Measurements from ENCODE around the gene GSDME. TPM values are rescaled to one million over a fixed set of nuclear protein-coding genes. Genes with fewer than 3 reads are reported as not detected.

GSDME gene
- total RNA-seq, 1 experiment from 2014 or later: 7.6 TPM

DNA sequence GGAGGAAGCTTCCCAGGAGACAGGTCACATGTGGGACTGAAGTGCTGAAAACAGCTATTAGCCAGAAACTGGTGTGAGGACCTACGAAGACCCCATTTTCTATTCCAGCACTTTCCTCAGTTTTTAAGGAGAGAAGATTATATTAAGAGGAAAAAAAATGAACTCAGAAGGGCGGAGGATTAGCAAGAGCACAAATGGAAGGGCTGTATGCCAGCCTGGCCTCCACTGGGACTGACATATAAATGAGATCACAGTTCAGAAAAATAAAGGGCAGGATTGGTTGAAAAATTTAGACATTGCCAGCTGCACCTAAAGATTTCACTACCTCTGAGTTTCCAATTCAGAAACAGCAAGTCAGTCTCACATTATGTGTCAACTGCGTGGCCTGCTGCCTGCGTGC, 53.0 kb downstream of the GSDME start:
- ATAC-seq: no peak
- no peak overlapping the region for H2AFZ ChIP-seq (ENCODE audit: low read depth, low read length, poor library complexity, severe bottlenecking)
- no peak for TF ChIP-seq TCF7L2 (IDR thresholded peaks at IDR 0.05; ENCODE audit: borderline replicate concordance, extremely low read depth, insufficient read depth, insufficient read length)
- TF ChIP-seq RAD21 (IDR thresholded peaks at IDR 0.05; ENCODE audit: low read depth): no peak
- TF ChIP-seq, protein P1, sequence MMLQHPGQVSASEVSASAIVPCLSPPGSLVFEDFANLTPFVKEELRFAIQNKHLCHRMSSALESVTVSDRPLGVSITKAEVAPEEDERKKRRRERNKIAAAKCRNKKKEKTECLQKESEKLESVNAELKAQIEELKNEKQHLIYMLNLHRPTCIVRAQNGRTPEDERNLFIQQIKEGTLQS (IDR thresholded peaks at IDR 0.05): no peak
- no peak for TF ChIP-seq SRF (IDR thresholded peaks at IDR 0.05; ENCODE audit: low read depth)
- no peak for TF ChIP-seq FOSL1 (IDR thresholded peaks at IDR 0.05; ENCODE audit: low read depth)
- no peak for TF ChIP-seq JUND (IDR thresholded peaks at IDR 0.05)
- no peak for TF ChIP-seq EZH2phosphoT487 (IDR thresholded peaks at IDR 0.05; ENCODE audit: borderline replicate concordance)
- H3K4me1 ChIP-seq (ENCODE audit: control insufficient read depth in 1 of 2, insufficient read depth in 2 of 2, low read length in 2 of 2): peaks cover 11 to 17% of the 10 kb centered on the region in 2 experiments
- H3K27ac ChIP-seq (ENCODE audit: low read depth, low read length): no peak overlapping the region
- no peak overlapping the region for H3K9ac ChIP-seq (ENCODE audit: low read length)
- H3K79me2 ChIP-seq (ENCODE audit: insufficient read depth, low read length): no peaks in the 10 kb centered on the region
- CTCF ChIA-PET: no interaction called here
- no peaks in the 10 kb centered on the region for H4K20me1 ChIP-seq (ENCODE audit: insufficient read depth)
- DNase-seq (ENCODE audit: low read depth, low spot score): no peak
- no peaks in the 10 kb centered on the region for H3K27me3 ChIP-seq (ENCODE audit: insufficient read depth, low read length)
- H3K4me2 ChIP-seq (ENCODE audit: low read length): no peak overlapping the region
- H3K4me3 ChIP-seq (replicated peaks in 1 of 2; ENCODE audit: low read depth in 1 of 2, low read length in 2 of 2): no peak overlapping the region
- BruUV-seq (replicated peaks): no TSS peak
- H3K9me3 ChIP-seq (ENCODE audit: control insufficient read depth in 1 of 2, insufficient read depth in 1 of 2, low read depth in 1 of 2, low read length in 2 of 2): no peaks in the 10 kb centered on the region
- 0 out of 4 replicates have a peak, but pooled peaks cover 0 to 3% of the 10 kb centered on the region in 2 experiments for H3K36me3 ChIP-seq (ENCODE audit: control insufficient read depth in 1 of 2, insufficient read depth in 2 of 2, low read length in 2 of 2)
- no peaks in the 10 kb centered on the region for H3K9me2 ChIP-seq (ENCODE audit: insufficient read depth)
- POLR2A ChIA-PET: no interaction called here
- RAD21 ChIA-PET (ENCODE audit: low non-redundant PET in 1 of 2, low total read pairs in 2 of 2, uncharacterized antibody in 2 of 2, unreplicated experiment in 2 of 2): no interaction called here
- intact Hi-C loops (cut with micrococcal nuclease): no loop called here

DNA sequence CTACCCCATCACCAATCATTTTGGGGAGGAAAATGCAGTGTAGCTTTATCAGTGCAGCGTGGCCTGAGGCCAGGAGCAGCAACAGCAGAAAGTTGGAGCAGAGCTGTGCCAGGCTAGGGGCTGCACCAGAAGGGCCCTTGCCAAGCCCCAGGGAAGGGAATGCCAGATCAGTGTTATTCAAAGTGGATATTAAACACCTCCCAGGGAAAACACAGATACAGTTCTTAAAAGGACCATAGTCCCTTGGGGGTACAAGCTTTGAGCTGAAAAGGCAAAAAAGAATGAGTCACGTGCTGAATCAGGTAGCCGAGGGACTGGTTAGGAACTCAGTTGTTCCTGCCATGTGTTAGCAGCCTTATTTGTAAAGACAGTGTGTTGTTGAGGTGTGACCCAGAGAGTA, 54.0 kb downstream of the GSDME start:
- intact Hi-C loops (cut with micrococcal nuclease): no loop called here
- no peaks in the 10 kb centered on the region for H4K20me1 ChIP-seq (ENCODE audit: insufficient read depth)
- H3K27ac ChIP-seq (ENCODE audit: low read depth, low read length): no peak overlapping the region
- ChIA-PET POLR2A (no interaction called here), RAD21 (ENCODE audit: low non-redundant PET in 1 of 2, low total read pairs in 2 of 2, uncharacterized antibody in 2 of 2, unreplicated experiment in 2 of 2) (no interaction called here), CTCF (interaction anchor here (1.8 kb wide), 1 partner anchor 109 kb away, joined by 4 read pairs; no protein-coding TSS in a partner anchor)
- no peak for ATAC-seq
- 0 out of 4 replicates have a peak, but pooled peaks cover 0 to 3% of the 10 kb centered on the region in 2 experiments for H3K36me3 ChIP-seq (ENCODE audit: control insufficient read depth in 1 of 2, insufficient read depth in 2 of 2, low read length in 2 of 2)
- no peaks in the 10 kb centered on the region for H3K9me3 ChIP-seq (ENCODE audit: control insufficient read depth in 1 of 2, insufficient read depth in 1 of 2, low read depth in 1 of 2, low read length in 2 of 2)
- no peak overlapping the region for H3K4me3 ChIP-seq (replicated peaks in 1 of 2; ENCODE audit: low read depth in 1 of 2, low read length in 2 of 2)
- no peaks in the 10 kb centered on the region for H3K27me3 ChIP-seq (ENCODE audit: insufficient read depth, low read length)
- H2AFZ ChIP-seq (ENCODE audit: low read depth, low read length, poor library complexity, severe bottlenecking): no peak overlapping the region
- no TSS peak for BruUV-seq (replicated peaks)
- H3K79me2 ChIP-seq (ENCODE audit: insufficient read depth, low read length): no peaks in the 10 kb centered on the region
- DNase-seq (ENCODE audit: low read depth, low spot score): no peak
- H3K9ac ChIP-seq (ENCODE audit: low read length): no peak overlapping the region
- no peak overlapping the region for H3K4me2 ChIP-seq (ENCODE audit: low read length)
- H3K9me2 ChIP-seq (ENCODE audit: insufficient read depth): no peaks in the 10 kb centered on the region
- TF ChIP-seq SIN3A (IDR thresholded peaks at IDR 0.05; ENCODE audit: low read depth): no peak
- no peak for TF ChIP-seq CEBPB (IDR thresholded peaks at IDR 0.05; ENCODE audit: low read depth)
- TF ChIP-seq EZH2 (IDR thresholded peaks at IDR 0.05): no peak
- TF ChIP-seq, protein P2, sequence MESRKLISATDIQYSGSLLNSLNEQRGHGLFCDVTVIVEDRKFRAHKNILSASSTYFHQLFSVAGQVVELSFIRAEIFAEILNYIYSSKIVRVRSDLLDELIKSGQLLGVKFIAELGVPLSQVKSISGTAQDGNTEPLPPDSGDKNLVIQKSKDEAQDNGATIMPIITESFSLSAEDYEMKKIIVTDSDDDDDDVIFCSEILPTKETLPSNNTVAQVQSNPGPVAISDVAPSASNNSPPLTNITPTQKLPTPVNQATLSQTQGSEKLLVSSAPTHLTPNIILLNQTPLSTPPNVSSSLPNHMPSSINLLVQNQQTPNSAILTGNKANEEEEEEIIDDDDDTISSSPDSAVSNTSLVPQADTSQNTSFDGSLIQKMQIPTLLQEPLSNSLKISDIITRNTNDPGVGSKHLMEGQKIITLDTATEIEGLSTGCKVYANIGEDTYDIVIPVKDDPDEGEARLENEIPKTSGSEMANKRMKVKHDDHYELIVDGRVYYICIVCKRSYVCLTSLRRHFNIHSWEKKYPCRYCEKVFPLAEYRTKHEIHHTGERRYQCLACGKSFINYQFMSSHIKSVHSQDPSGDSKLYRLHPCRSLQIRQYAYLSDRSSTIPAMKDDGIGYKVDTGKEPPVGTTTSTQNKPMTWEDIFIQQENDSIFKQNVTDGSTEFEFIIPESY (IDR thresholded peaks at IDR 0.05; ENCODE audit: extremely low read depth, insufficient replicate concordance, low read length): no peak
- TF ChIP-seq EZH2phosphoT487 (IDR thresholded peaks at IDR 0.05; ENCODE audit: borderline replicate concordance): no peak
- TF ChIP-seq, protein P3, sequence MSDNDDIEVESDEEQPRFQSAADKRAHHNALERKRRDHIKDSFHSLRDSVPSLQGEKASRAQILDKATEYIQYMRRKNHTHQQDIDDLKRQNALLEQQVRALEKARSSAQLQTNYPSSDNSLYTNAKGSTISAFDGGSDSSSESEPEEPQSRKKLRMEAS (IDR thresholded peaks at IDR 0.05): no peak
- TF ChIP-seq ZFX (IDR thresholded peaks at IDR 0.05): no peak
- no peak for TF ChIP-seq TCF7L2 (IDR thresholded peaks at IDR 0.05; ENCODE audit: borderline replicate concordance, extremely low read depth, insufficient read depth, insufficient read length)
- TF ChIP-seq SP1 (IDR thresholded peaks at IDR 0.05; ENCODE audit: low read depth): no peak
- TF ChIP-seq YY1 (IDR thresholded peaks at IDR 0.05; ENCODE audit: extremely low read depth, insufficient replicate concordance, low read depth, low read length): no peak
- TF ChIP-seq ZNF274 (IDR thresholded peaks at IDR 0.05; ENCODE audit: low read depth, low read length): no peak
- TF ChIP-seq JUND (IDR thresholded peaks at IDR 0.05): no peak
- TF ChIP-seq, protein P1 (IDR thresholded peaks at IDR 0.05): no peak
- TF ChIP-seq EGR1 (IDR thresholded peaks at IDR 0.05; ENCODE audit: low read depth): no peak
- H3K4me1 ChIP-seq (ENCODE audit: control insufficient read depth in 1 of 2, insufficient read depth in 2 of 2, low read length in 2 of 2): peaks cover 11 to 17% of the 10 kb centered on the region in 2 experiments
